AG09309 (cell line): ENCODE measurements around the gene FAM76A.

Experiments used
- DNase-seq: peaks from one replicate; pipeline ENCODE4 v3.0.0-alpha.2; 2010; ENCODE audit warnings: low read depth
- H3K4me3 ChIP-seq: 2 replicates; pipeline ENCODE4 v1.5.1; 2011; ENCODE audit warnings: mild to moderate bottlenecking, low read depth, low read length, moderate library complexity; ENCODE audit not compliant: control insufficient read depth
- TF ChIP-seq, protein P1 (sequence below): IDR thresholded peaks from 2 replicates; pipeline ENCODE4 v1.5.1; 2011; ENCODE audit warnings: mild to moderate bottlenecking, low read depth, low read length, inconsistent platforms; ENCODE audit not compliant: insufficient read depth, control insufficient read depth; ENCODE audit errors: missing control alignments

FAM76A gene

DNA sequence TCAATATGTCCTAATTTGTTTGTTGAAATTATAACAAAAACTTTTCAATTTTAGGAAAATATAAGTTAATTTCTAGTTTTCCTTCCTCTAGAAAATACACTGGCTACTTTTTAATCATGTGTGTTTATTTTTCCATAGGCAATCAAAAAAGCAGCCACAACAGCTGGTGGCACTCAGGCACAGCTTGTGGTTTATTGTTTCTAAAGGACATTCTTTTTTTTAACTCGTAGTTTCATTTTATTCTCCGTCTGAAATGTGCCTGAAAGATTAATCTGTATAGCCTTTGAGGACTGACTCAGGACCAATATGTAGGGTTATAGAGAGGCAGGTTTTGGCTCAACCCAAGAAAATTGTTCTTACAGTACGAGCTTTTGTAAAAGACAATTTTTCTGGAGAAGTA lies 26.6 kb downstream of the FAM76A start:
- DNase-seq = no peak
- TF ChIP-seq, protein P1, sequence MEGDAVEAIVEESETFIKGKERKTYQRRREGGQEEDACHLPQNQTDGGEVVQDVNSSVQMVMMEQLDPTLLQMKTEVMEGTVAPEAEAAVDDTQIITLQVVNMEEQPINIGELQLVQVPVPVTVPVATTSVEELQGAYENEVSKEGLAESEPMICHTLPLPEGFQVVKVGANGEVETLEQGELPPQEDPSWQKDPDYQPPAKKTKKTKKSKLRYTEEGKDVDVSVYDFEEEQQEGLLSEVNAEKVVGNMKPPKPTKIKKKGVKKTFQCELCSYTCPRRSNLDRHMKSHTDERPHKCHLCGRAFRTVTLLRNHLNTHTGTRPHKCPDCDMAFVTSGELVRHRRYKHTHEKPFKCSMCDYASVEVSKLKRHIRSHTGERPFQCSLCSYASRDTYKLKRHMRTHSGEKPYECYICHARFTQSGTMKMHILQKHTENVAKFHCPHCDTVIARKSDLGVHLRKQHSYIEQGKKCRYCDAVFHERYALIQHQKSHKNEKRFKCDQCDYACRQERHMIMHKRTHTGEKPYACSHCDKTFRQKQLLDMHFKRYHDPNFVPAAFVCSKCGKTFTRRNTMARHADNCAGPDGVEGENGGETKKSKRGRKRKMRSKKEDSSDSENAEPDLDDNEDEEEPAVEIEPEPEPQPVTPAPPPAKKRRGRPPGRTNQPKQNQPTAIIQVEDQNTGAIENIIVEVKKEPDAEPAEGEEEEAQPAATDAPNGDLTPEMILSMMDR = no peak

DNA sequence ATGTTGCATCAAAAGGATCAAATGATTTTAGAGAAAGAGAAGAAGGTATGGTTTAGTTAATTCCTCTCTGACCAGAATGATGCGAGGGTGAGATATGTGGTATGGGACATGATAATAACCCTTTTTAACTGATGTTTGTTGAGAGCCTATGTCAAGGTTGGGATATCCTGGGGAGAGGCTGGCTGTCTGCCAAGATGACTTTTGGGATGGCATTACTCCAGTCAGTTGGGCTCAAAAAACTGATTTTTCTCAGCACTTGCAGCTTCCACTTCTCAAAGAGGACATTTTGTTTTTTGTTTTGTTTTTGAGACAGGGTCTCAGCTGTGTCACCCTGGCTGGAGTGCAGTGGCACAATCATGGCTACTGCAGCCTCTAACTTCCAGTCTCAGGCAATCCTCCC lies 29.5 kb downstream of the FAM76A start:
- TF ChIP-seq, protein P1 = no peak
- DNase-seq = no peak
- H3K4me3 ChIP-seq = no peak overlapping the region

More for the DNA sequence above, 26.6 kb downstream of the FAM76A start:
- no peak overlapping the region for H3K4me3 ChIP-seq

DNA sequence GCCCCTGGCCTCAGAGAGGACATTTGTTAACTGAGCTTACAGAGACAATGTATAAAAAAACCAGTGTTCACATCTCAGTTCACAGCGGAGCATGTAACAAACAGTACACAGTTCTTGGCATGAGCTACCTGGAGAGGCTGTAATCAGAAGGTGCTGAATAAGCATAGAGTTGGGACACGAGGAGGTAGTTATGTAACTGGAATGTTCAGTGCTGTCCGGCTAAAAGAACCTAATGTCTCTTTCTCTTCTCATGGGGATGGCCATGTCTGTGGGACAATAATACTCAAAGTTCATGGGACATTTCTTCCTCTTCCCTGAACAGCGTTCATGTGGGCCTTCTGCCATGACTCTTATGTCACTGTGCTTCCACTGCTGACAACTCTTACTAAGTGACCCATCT lies 30.1 kb downstream of the FAM76A start:
- DNase-seq = no peak
- TF ChIP-seq, protein P1 = no peak
- no peak overlapping the region for H3K4me3 ChIP-seq

DNA sequence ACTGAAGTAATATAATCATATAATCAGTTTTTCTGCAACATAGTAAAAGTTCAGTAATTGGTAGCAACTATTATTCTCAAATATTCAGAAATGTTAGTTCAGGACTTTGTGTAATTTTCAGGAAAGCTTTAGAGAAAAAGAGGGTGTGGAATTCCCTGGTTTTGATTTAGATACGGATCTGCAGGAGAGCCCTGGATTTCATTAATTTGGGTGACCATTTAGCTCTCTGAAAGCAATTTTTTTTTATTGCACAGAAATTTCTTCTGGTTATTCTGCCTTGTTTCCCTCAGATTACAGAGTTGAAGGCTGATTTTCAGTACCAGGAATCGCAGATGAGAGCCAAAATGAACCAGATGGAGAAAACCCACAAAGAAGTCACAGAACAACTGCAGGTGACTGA lies 33.5 kb downstream of the FAM76A start:
- no peak overlapping the region for H3K4me3 ChIP-seq
- TF ChIP-seq, protein P1 = no peak
- DNase-seq = no peak

DNA sequence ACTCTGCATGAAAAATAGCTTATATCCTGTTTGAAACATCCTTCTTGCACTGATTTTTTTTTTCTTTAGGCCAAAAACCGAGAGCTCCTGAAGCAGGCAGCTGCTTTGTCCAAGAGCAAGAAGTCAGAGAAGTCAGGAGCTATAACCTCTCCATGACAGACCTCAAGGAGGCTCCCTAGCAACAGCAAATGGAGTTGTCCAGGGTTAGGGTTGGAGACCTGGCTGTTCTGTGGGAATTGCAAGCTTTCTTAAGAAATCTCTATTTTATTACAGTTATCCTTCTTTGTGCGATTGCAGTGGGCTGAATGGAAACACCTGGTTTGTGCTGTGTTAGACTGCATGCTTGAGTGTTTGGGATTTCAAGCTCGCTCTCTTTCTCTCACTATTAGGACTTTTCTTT lies 34.7 kb downstream of the FAM76A start:
- no peak for DNase-seq
- TF ChIP-seq, protein P1 = no peak

DNA sequence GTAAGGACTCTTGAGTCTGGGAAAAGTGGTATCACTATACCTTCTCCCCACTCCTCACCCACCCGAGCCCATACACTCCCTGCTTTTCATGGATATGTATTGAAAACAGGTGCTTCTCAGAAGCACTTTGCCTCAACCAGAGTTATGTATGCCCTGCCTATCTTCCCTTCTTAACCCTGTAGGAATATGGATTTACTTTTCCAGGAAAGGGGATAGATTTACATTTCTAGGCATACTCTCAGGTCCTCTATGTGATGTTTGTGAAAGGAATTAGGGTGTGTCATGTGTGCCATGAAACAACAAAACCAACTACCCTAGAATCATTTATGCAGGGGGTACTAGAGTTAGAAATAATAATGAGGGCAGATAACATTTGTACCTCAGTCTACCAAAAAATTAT lies 36.3 kb downstream of the FAM76A start:
- DNase-seq = no peak
- H3K4me3 ChIP-seq = no peak overlapping the region
- TF ChIP-seq, protein P1 = no peak

More for the DNA sequence above, 34.7 kb downstream of the FAM76A start:
- no peak overlapping the region for H3K4me3 ChIP-seq

DNA sequence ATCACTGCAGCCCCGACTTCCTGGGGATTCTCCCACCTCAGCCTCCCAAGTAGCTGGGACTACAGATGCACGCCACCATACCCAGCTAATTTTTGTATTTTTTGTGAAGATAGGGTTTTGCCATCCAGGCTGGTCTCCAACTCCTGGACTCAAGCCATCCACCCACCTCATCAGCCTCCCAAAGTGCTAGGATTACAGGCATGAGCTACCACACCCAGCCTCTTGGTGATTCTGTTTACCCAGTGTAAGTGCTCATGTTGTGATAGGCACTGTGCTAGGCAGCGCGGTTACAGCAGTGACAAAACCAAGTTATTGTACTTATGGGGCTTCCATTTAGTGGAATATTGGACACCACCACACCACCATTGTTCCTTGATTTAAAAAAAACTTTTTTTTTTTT lies 37.6 kb downstream of the FAM76A start:
- no peak overlapping the region for H3K4me3 ChIP-seq
- TF ChIP-seq, protein P1 = no peak
- DNase-seq = no peak
